ENCODE measurements around the gene MYO1A. TPM values are rescaled to one million over a fixed set of nuclear protein-coding genes. Genes with fewer than 3 reads are reported as not detected.
"Not testable (repeated sequence)": the region's sequence is repeated elsewhere in the genome, so short reads cannot be mapped to it uniquely, and the experiment has no call there.

Gene MYO1A
- total RNA-seq, 1 experiment from 2014 or later: not detected

DNA sequence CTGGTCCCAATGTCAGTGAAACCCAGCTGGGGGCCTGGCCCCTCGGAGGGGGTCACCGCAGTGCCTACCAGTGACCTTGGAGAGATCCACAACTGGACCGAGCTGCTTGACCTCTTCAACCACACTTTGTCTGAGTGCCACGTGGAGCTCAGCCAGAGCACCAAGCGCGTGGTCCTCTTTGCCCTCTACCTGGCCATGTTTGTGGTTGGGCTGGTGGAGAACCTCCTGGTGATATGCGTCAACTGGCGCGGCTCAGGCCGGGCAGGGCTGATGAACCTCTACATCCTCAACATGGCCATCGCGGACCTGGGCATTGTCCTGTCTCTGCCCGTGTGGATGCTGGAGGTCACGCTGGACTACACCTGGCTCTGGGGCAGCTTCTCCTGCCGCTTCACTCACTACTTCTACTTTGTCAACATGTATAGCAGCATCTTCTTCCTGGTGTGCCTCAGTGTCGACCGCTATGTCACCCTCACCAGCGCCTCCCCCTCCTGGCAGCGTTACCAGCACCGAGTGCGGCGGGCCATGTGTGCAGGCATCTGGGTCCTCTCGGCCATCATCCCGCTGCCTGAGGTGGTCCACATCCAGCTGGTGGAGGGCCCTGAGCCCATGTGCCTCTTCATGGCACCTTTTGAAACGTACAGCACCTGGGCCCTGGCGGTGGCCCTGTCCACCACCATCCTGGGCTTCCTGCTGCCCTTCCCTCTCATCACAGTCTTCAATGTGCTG, 54.6 kb downstream of the MYO1A start:
- no peak for DNase-seq (ENCODE audit: low read depth)

DNA sequence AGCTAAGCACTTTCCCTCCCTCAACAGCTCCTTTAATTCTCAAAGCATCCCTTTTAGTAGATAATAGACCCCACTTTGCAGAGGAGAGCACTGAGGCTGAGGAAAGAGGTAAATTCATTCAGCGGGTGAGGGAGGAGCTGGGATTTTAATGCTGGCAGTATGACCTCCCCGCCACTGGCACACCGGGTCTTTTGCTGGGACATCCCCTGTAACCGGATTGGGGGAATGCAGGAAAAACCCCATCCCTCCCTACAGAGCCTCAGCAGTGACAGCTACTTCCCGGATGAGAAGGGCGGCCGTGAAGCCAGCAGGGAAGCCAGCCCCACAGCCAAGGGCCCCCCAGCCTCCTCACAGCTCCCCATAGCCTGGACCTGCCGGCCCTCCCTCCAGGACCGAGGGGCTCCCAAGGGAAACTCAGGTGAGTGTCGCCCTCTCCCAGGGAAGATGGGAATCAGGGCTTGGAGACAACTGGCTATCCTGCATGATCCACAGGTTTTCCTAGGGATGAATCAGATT, 55.6 kb downstream of the MYO1A start:
- no peak for DNase-seq (ENCODE audit: low read depth)

DNA sequence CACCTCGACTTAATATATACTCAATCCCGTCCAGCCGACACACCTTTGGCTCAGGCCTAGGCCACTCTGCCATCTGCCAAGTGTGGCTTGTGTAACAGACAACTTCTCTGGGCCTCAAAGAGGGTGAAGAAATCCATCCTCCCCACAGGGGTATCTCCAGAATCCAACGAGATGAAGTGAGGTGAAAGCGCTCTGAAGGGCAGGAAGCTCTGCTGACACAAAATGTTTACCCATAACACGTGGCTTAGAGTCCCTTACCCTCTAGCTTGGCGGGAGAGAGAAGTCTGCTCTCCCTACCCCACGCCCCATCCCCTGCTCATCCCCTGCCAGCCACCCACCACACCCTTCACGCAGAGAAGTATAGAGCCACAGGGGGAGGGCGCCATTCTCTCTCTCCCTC, 56.6 kb downstream of the MYO1A start:
- no peak for DNase-seq (ENCODE audit: low read depth)

- no peak for DNase-seq (ENCODE audit: low read depth)
These were observed 58.3 kb downstream of the MYO1A start for GRCh38 chr12:56991319-56992246.

GRCh38 chr12:56990648-56991318, 59.1 kb downstream of the MYO1A start:
- no peak for DNase-seq (ENCODE audit: low read depth)

DNA sequence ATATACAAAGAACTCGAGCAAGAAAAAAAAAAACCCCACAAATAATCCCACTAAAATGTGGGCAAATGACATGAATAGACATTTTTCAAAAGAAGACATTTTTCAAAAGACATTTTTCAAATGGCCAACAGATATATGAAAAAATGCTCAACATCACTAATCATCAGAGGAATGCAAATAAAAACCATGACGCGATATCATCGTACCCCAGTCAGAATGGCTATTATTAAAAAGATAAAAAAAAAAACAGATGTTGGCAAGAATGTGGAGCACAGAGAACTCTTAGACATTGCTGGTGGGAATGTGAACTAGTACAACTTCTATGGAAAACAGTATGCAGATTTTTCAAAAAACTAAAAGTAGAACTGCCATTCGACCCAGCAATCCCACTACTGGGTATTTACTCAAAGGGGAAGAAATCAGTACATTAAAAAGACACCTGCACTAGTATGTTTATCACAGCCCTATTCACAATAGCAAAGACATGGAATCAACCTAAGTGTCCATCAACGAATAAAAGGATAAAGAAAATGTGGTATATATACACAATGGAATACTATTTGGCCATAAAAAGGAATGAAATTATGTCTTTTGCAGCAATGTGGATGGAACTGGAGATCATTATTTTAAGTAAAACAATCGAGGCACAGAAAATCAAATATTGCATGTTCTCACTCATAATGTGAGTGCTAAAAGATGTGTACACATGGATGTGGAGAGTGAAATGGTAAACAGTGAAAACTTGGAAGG, 59.9 kb downstream of the MYO1A start:
- DNase-seq (ENCODE audit: low read depth): no peak

GRCh38 chr12:56988207-56988739, 61.7 kb downstream of the MYO1A start:
- DNase-seq (ENCODE audit: low read depth): no peak

GRCh38 chr12:56987551-56988053, 62.3 kb downstream of the MYO1A start:
- peak; percentile 78 for DNase-seq (ENCODE audit: low read depth)

GRCh38 chr12:56987011-56987410, 62.9 kb downstream of the MYO1A start:
- DNase-seq (ENCODE audit: low read depth): no peak

DNA sequence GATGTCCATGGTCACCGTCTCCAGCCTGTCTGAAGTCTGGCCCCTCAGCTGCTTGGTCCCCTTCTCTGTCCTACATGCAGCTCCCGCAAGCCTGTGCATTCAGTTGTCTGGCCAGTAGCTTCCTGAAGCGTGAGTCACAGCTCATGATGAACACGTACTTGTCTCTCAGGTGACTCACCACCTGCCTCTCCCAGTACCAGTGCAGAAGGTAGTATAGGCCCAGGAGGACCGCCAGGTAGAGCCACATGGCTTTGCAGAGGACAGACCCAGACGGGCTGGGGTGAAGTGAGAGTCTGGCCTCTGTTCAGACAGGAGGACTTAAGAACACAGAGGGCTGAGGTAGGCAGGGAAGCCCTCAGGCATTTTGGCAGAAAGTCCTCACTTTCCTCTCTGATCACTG, 64.2 kb downstream of the MYO1A start:
- peak; percentile 67 for DNase-seq (ENCODE audit: low read depth)

- no peak for DNase-seq (ENCODE audit: low read depth)
These were observed 66.5 kb downstream of the MYO1A start for GRCh38 chr12:56983386-56983785.

- not testable (repeated sequence) for DNase-seq (ENCODE audit: low read depth)
These were observed 67.2 kb downstream of the MYO1A start for GRCh38 chr12:56982578-56983236.

DNA sequence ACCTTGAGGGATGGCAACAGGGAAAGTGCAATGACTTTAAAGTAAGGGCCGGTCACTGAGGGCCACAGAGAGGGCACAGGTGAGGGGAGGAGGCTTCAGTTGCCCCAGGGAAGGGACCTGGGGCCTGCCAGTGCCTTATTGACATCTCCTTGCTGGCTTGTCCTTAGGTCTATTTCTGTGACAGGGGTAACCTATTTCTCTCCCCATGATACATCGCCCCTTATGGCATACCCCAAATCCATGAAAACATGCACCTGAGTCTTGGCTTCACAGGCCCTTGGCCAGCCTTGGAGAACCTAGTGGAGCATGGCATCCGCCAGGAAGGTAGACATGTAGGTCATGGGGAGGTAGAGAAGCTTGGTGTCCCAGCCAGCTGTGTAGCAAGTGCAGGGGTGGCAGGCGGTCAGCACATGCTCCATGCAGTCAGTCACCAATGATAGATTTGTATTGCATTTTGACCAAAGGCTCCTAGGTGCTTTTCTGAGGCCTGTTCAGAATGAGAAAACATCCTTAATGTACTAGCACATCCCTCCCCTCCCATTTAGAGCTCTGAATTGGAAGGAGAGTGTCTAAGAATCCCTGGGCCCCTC, 68.9 kb downstream of the MYO1A start:
- no peak for DNase-seq (ENCODE audit: low read depth)

GRCh38 chr12:56980268-56980667, 69.7 kb downstream of the MYO1A start:
- no peak for DNase-seq (ENCODE audit: low read depth)

DNA sequence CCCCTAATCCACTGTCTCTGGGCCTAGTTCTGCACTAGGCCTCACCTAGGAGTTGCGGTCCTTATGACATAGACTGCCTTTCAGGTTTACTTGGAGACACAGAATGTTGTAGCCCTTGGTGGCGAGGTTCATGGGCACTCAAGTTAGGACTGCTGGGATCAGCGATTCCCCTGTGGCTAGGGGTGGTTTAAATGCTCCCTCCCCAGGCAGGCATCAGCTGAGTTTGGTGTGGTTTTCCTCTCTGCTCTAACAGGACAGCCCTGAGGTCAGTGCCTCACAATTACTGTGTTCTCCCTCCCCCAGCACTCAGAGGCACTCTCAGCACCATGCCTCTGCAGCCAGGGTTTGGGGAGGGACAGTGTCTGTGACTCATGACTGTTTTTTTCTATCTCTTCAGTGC, 70.3 kb downstream of the MYO1A start:
- DNase-seq (ENCODE audit: low read depth): no peak

Other genes with a start within 250 kb of the MYO1A start
- not detected in 2 replicates for gene SDR9C7, start 115.7 kb downstream of the MYO1A start, total RNA-seq (2014; rRNA removed; shearing (Covaris generic))
- 0.11 TPM in 1 of 2 replicates, not detected in the other for gene RDH16, start 92.5 kb downstream of the MYO1A start, total RNA-seq (2014; rRNA removed; shearing (Covaris generic))
- 6.7 and 7.5 TPM in 2 replicates for gene ZBTB39, start 43.6 kb downstream of the MYO1A start, total RNA-seq (2014; rRNA removed; shearing (Covaris generic))
- gene TAC3, start 33.6 kb downstream of the MYO1A start, total RNA-seq (2014; rRNA removed; shearing (Covaris generic)): 0.46 TPM in 1 of 2 replicates, not detected in the other
- 26.1 and 34.1 TPM in 2 replicates for gene NEMP1, start 28.7 kb upstream of the MYO1A start, total RNA-seq (2014; rRNA removed; shearing (Covaris generic))
- 39.4 and 47.5 TPM in 2 replicates for gene NAB2, start 39.0 kb upstream of the MYO1A start, total RNA-seq (2014; rRNA removed; shearing (Covaris generic))
- 39.1 and 44.4 TPM in 2 replicates for gene STAT6, start 61.2 kb upstream of the MYO1A start, total RNA-seq (2014; rRNA removed; shearing (Covaris generic))
- gene LRP1, start 78.4 kb upstream of the MYO1A start, total RNA-seq (2014; rRNA removed; shearing (Covaris generic)): 2.8 and 3.9 TPM in 2 replicates
- not detected in 2 replicates for gene LRP1-AS, start 97.5 kb upstream of the MYO1A start, total RNA-seq (2014; rRNA removed; shearing (Covaris generic))
- 0.33 and 1.7 TPM in 2 replicates for gene NXPH4, start 166.7 kb upstream of the MYO1A start, total RNA-seq (2014; rRNA removed; shearing (Covaris generic))
- gene SHMT2, start 179.6 kb upstream of the MYO1A start, total RNA-seq (2014; rRNA removed; shearing (Covaris generic)): 196 and 236 TPM in 2 replicates
- 0.69 TPM in 1 of 2 replicates, not detected in the other for gene STAC3, start 201.1 kb upstream of the MYO1A start, total RNA-seq (2014; rRNA removed; shearing (Covaris generic))

All from Daoy (cell line).